B cell (primary cell): ENCODE data around the gene BHLHA15. TPM values are rescaled to one million over a fixed set of nuclear protein-coding genes. Genes with fewer than 3 reads are reported as not detected.

Source experiments
- ATAC-seq: fragments of 200-7000 bp; cut with Tn5 transposase; one replicate; pipeline ENCODE4 v1.10.0; 2021; ENCODE audit warnings: low read depth, mild to moderate bottlenecking, moderate number of reproducible peaks, moderate library complexity
- CTCF ChIA-PET: fragments of 350-600 bp; sonication (Branson Sonifier 250); formaldehyde crosslinking; loops from one replicate; lab custom pipeline; 2021; ENCODE audit warnings: antibody characterized with exemption, inconsistent platforms; lab: Charles Lee
- POLR2A ChIA-PET: fragments of 350-600 bp; sonication (Branson Sonifier 250); formaldehyde crosslinking; loops from one replicate; lab custom pipeline; 2021; ENCODE audit warnings: antibody characterized with exemption; lab: Charles Lee
- DNase-seq: peaks from one replicate; pipeline ENCODE4 v3.0.0; 2013
- H2AFZ ChIP-seq: 2 replicates; pipeline ENCODE4 v1.6.1; 2012; ENCODE audit warnings: mild to moderate bottlenecking, low read depth, low read length; ENCODE audit not compliant: insufficient read depth, poor library complexity, severe bottlenecking
- H3K27ac ChIP-seq, 2 donors: 1 replicate in 1 of 2; 2 replicates in 1 of 2; pipeline ENCODE4 v1.5.1; 2012 to 2013; ENCODE audit warnings: low read length in 2 of 2, mild to moderate bottlenecking in 2 of 2, moderate library complexity in 1 of 2
- H3K27me3 ChIP-seq, 4 experiments: fragments of 200-600 bp in 1 of 4; sonication (generic) in 1 of 4; replicated peaks in 1 of 4; 1 replicate in 2 of 4; 2 replicates in 2 of 4; pipeline versions ENCODE4 v1.6.1 to v1.7.0; 2013 to 2016; ENCODE audit warnings: low read length in 3 of 4, mild to moderate bottlenecking in 2 of 4, mixed read lengths in 1 of 4, moderate library complexity in 1 of 4; ENCODE audit not compliant: insufficient read depth in 4 of 4, control insufficient read depth in 3 of 4; ENCODE audit errors: control extremely low read depth in 1 of 4
- H3K36me3 ChIP-seq, 2 experiments: replicated peaks in 1 of 2; 1 replicate in 1 of 2; 2 replicates in 1 of 2; pipeline versions ENCODE4 v1.6.1 to v1.7.1; 2013; ENCODE audit warnings: low read length in 1 of 2; ENCODE audit not compliant: insufficient read depth in 2 of 2, control insufficient read depth in 1 of 2; ENCODE audit errors: control extremely low read depth in 1 of 2, extremely low read depth in 1 of 2
- H3K4me1 ChIP-seq, 2 donors: fragments of 200-600 bp in 1 of 2; sonication (generic) in 1 of 2; 1 replicate in 1 of 2; 2 replicates in 1 of 2; pipeline versions ENCODE4 v1.5.1 to v1.6.1; 2013 to 2017; ENCODE audit warnings: low read length in 2 of 2; ENCODE audit not compliant: control insufficient read depth in 2 of 2, insufficient read depth in 2 of 2
- H3K4me2 ChIP-seq: replicated peaks from 2 replicates; pipeline ENCODE3; 2012; ENCODE audit warnings: mild to moderate bottlenecking, low read depth, low read length; ENCODE audit not compliant: poor library complexity, severe bottlenecking
- H3K4me3 ChIP-seq, 5 experiments: fragments of 200-600 bp in 1 of 5; sonication (generic) in 1 of 5; 1 replicate in 3 of 5; 2 replicates in 2 of 5; pipeline versions ENCODE4 v1.5.1 to v1.7.0; 2011 to 2016; ENCODE audit warnings: low read length in 4 of 5, mild to moderate bottlenecking in 4 of 5, low read depth in 2 of 5, control low read depth in 1 of 5, moderate library complexity in 1 of 5; ENCODE audit not compliant: insufficient read depth in 1 of 5; ENCODE audit errors: control extremely low read depth in 1 of 5, extremely low read depth in 1 of 5
- H3K79me2 ChIP-seq: fragments of 200-600 bp; sonication (generic); one replicate; pipeline ENCODE4 v1.6.0; 2016; ENCODE audit warnings: low read length; ENCODE audit not compliant: control insufficient read depth, insufficient read depth
- H3K9ac ChIP-seq: fragments of 200-600 bp; sonication (generic); 2 replicates; pipeline ENCODE4 v1.6.1; 2017; ENCODE audit warnings: mild to moderate bottlenecking, low read length, moderate library complexity
- H3K9me3 ChIP-seq, 3 donors: one replicate each; pipeline versions ENCODE4 v1.6.1 to v1.7.1; 2013; ENCODE audit warnings: low read length in 2 of 3; ENCODE audit not compliant: control insufficient read depth in 2 of 3, insufficient read depth in 1 of 3; ENCODE audit errors: control extremely low read depth in 1 of 3
- H4K20me1 ChIP-seq: 2 replicates; pipeline ENCODE4 v1.6.0; 2012; ENCODE audit warnings: mild to moderate bottlenecking, low read length; ENCODE audit not compliant: insufficient read depth, control insufficient read depth, poor library complexity, severe bottlenecking
- H3K27ac Mint-ChIP-seq: one replicate; pipeline ENCODE4 v1.8.0; 2021; ENCODE audit warnings: mixed read lengths
- H3K27me3 Mint-ChIP-seq: one replicate; pipeline ENCODE4 v1.8.0; 2021; ENCODE audit warnings: mixed read lengths
- H3K4me1 Mint-ChIP-seq: one replicate; pipeline ENCODE4 v1.8.0; 2021; ENCODE audit warnings: mixed read lengths
- H3K4me3 Mint-ChIP-seq: one replicate; pipeline ENCODE4 v1.8.0; 2021; ENCODE audit warnings: mixed read lengths
- H3K9me3 Mint-ChIP-seq: one replicate; pipeline ENCODE4 v1.8.0; 2022; ENCODE audit warnings: mixed read lengths; ENCODE audit not compliant: insufficient read depth
- CTCF ChIP-seq: fragments of 200-600 bp; IDR thresholded peaks from one replicate; pipeline ENCODE4 v1.8.0; 2022; ENCODE audit warnings: antibody characterized with exemption, mild to moderate bottlenecking
- EZH2 ChIP-seq: IDR thresholded peaks from 2 replicates; pipeline ENCODE4 v1.6.1; 2012; ENCODE audit warnings: borderline replicate concordance, low read depth, mild to moderate bottlenecking, moderate library complexity, low read length; ENCODE audit not compliant: insufficient read depth, poor library complexity, severe bottlenecking
- WGBS: methylation state at CpG from one replicate; pipeline ENCODE4 v1.1.5; 2013; ENCODE audit warnings: missing lambda C conversion rate; ENCODE audit not compliant: insufficient coverage; 5-methylcytosine and 5-hydroxymethylcytosine counted together
- intact Hi-C: fragments of 100-400 bp; cut with micrococcal nuclease; formaldehyde crosslinking; loops from one replicate; pipeline ENCODE4 v1.10.0; 2022
- polyA plus RNA-seq: library from polyadenylated mRNA; depleted of rRNA; stranded (reverse); fragments of >200 nt; gene quantifications from 2 replicates; pipeline ENCODE4 v1.2.3, GENCODE V29; 2012
- total RNA-seq, 2 donors: library from RNA; stranded (reverse); fragments of 120-200 nt in 1 of 2; gene quantifications; 1 replicate in 1 of 2; 2 replicates in 1 of 2; pipeline versions ENCODE4 v1.2.3 to v1.2.4, GENCODE V29; 2013 to 2022

BHLHA15 gene
- total and polyA plus RNA-seq, 2 donors (not counting 1 experiment from before 2014, with no cell fraction given) = 0.74 to 2.2 TPM

GRCh38 chr7:98222533-98223195, 11.4 kb downstream of the BHLHA15 start:
- Mint-ChIP-seq H3K4me3 (no peak overlapping the region), H3K4me1 (peaks cover 21% of the 10 kb centered on the region), H3K27me3 (peaks cover 3% of the 10 kb centered on the region), H3K9me3 (no peaks in the 10 kb centered on the region), H3K27ac (no peak overlapping the region)
- intact Hi-C loops = no loop called here
- peaks cover 0 to 43% of the 10 kb centered on the region in 2 experiments for H3K36me3 ChIP-seq
- H3K4me2 ChIP-seq = no peak overlapping the region
- POLR2A ChIA-PET = no interaction called here
- peaks cover 21 to 25% of the 10 kb centered on the region in 2 donors for H3K4me1 ChIP-seq
- H3K4me3 ChIP-seq = no peak overlapping the region
- no peaks in the 10 kb centered on the region for H3K79me2 ChIP-seq
- peaks cover 0 to 3% (median 0%) of the 10 kb centered on the region in 4 experiments for H3K27me3 ChIP-seq
- no peak for DNase-seq
- no peak for ATAC-seq
- peaks cover 37% of the 10 kb centered on the region for H4K20me1 ChIP-seq
- CTCF ChIA-PET = interaction anchor here (1.3 kb wide), 1 partner anchor 54 kb away, joined by 3 read pairs; no protein-coding TSS in a partner anchor
- no peak overlapping the region for H3K9ac ChIP-seq
- no peak overlapping the region for H3K27ac ChIP-seq
- no peaks in the 10 kb centered on the region for H3K9me3 ChIP-seq
- 96% methylated on average over 30 of the region's 30 CpGs for WGBS
- H2AFZ ChIP-seq = no peak overlapping the region
- TF ChIP-seq EZH2 = no peak
- TF ChIP-seq CTCF = no peak

GRCh38 chr7:98223351-98223897, 12.2 kb downstream of the BHLHA15 start:
- intact Hi-C loops = no loop called here
- ATAC-seq = no peak
- Histone ChIP-seq H3K36me3 (peaks cover 0 to 45% of the 10 kb centered on the region in 2 experiments), H3K4me3 (no peak overlapping the region), H3K4me2 (no peak overlapping the region), H3K4me1 (peaks cover 14 to 18% of the 10 kb centered on the region in 2 donors), H2AFZ (no peak overlapping the region), H4K20me1 (peaks cover 29% of the 10 kb centered on the region), H3K9ac (no peak overlapping the region), H3K27me3 (peaks cover 0 to 3% (median 0%) of the 10 kb centered on the region in 4 experiments), H3K27ac (no peak overlapping the region), H3K9me3 (no peaks in the 10 kb centered on the region), H3K79me2 (no peaks in the 10 kb centered on the region)
- Mint-ChIP-seq H3K4me3 (no peak overlapping the region), H3K27ac (no peak overlapping the region), H3K4me1 (peaks cover 16% of the 10 kb centered on the region), H3K9me3 (no peaks in the 10 kb centered on the region), H3K27me3 (no peaks in the 10 kb centered on the region)
- CTCF ChIA-PET = no interaction called here
- POLR2A ChIA-PET = no interaction called here
- no peak for TF ChIP-seq EZH2
- TF ChIP-seq CTCF = no peak
- WGBS = 95% methylated on average over 10 of the region's 15 CpGs
- no peak for DNase-seq
